GM21390 (cell line): ENCODE measurements around the gene PEX6.
"Not testable (repeated sequence)": the region's sequence is repeated elsewhere in the genome, so short reads cannot be mapped to it uniquely, and the experiment has no call there.

Experiments
- ATAC-seq: cut with Tn5 transposase; IDR thresholded peaks from one replicate; pipeline ENCODE4 v1.9.1; 2021; ENCODE audit not compliant: unreplicated experiment

Gene PEX6

GRCh38 chr6:43001843-43002242 is 22.9 kb upstream of the PEX6 start:
- ATAC-seq, result no peak

- not testable (repeated sequence) for ATAC-seq
Observed at GRCh38 chr6:42998205-42998604, 19.2 kb upstream of the PEX6 start.

GRCh38 chr6:42996513-42996912 is 17.5 kb upstream of the PEX6 start:
- ATAC-seq, result no peak

- ATAC-seq, result no peak
Observed at GRCh38 chr6:42993445-42993844, 14.5 kb upstream of the PEX6 start.

GRCh38 chr6:42989923-42990322 is 10.9 kb upstream of the PEX6 start:
- ATAC-seq, result no peak

- no peak for ATAC-seq
Observed at GRCh38 chr6:42988486-42989020, 9.6 kb upstream of the PEX6 start.

- ATAC-seq, result no peak
Observed at GRCh38 chr6:42987533-42988451, 8.8 kb upstream of the PEX6 start.

- ATAC-seq, result no peak
Observed at GRCh38 chr6:42984924-42985475, 6.0 kb upstream of the PEX6 start.

- ATAC-seq, result peak; percentile 91
Observed at GRCh38 chr6:42984001-42984923, 5.3 kb upstream of the PEX6 start, which contains the start of gene PPP2R5D. Gene PPP2R5D (plus strand): TSS chr6:42984570. CDS start chr6:42984678, 108 bp downstream.

- ATAC-seq, result no peak
Observed at GRCh38 chr6:42981836-42982235, 2.9 kb upstream of the PEX6 start.

- ATAC-seq, result no peak
Observed at GRCh38 chr6:42979523-42980177, 669 bp upstream of the PEX6 start.

- no peak for ATAC-seq
Observed at GRCh38 chr6:42978487-42978838, 518 bp downstream of the PEX6 start.

- ATAC-seq, result no peak
Observed at GRCh38 chr6:42974919-42975505, 4.0 kb downstream of the PEX6 start.

- ATAC-seq, result no peak
Observed at GRCh38 chr6:42973926-42974325, 5.1 kb downstream of the PEX6 start.

- no peak for ATAC-seq
Observed at GRCh38 chr6:42971746-42972327, 7.1 kb downstream of the PEX6 start.

- ATAC-seq, result no peak
Observed at GRCh38 chr6:42970871-42971612, 7.9 kb downstream of the PEX6 start.

GRCh38 chr6:42969934-42970333 is 9.0 kb downstream of the PEX6 start:
- ATAC-seq, result no peak

- ATAC-seq, result no peak
Observed at GRCh38 chr6:42969431-42969830, 9.6 kb downstream of the PEX6 start.

- ATAC-seq, result no peak
Observed at GRCh38 chr6:42968783-42969182, 10.2 kb downstream of the PEX6 start.
